Pancreas (tissue), 10 donors: ENCODE results near the gene S100A1. TPM values are rescaled to one million over a fixed set of nuclear protein-coding genes. Genes with fewer than 3 reads are reported as not detected.
"Not testable (repeated sequence)": the region's sequence is repeated elsewhere in the genome, so short reads cannot be mapped to it uniquely, and the experiment has no call there.

Experiments used
- ATAC-seq, 4 donors: fragments of 200-7000 bp; cut with Tn5 transposase; one replicate each; pipeline versions ENCODE4 v1.8.0 to v1.9.1; 2020; ENCODE audit warnings: mild to moderate bottlenecking in 4 of 4, moderate library complexity in 4 of 4
- DNase-seq, 6 donors: peaks; one replicate each; pipeline ENCODE4 v3.0.0-alpha.2; 2020
- FAIRE-seq: peaks from 2 replicates; lab custom pipeline; 2012; peaks lifted over from hg19 to GRCh38; lab: Jason Lieb, UNC
- H3K27ac ChIP-seq, 4 donors: fragments of 200-600 bp; sonication (generic); 1 replicate in 3 of 4; 2 replicates in 1 of 4; pipeline versions ENCODE4 v1.5.0 to v1.8.0; 2020
- H3K27me3 ChIP-seq, 4 donors: fragments of 200-600 bp; one replicate each; pipeline ENCODE4 v1.8.0; 2021
- H3K36me3 ChIP-seq, 3 donors: fragments of 200-600 bp; sonication (generic) in 1 of 3; one replicate each; pipeline versions ENCODE4 v1.5.0 to v1.8.0; 2020 to 2021
- H3K4me1 ChIP-seq, 3 donors: fragments of 200-600 bp; one replicate each; pipeline ENCODE4 v1.8.0; 2021
- H3K4me3 ChIP-seq, 4 donors: fragments of 200-600 bp; sonication (generic) in 2 of 4; one replicate each; pipeline versions ENCODE4 v1.5.0 to v1.8.0; 2020 to 2021
- H3K9me3 ChIP-seq, 4 donors: fragments of 200-600 bp; one replicate each; pipeline ENCODE4 v1.8.0; 2021
- CTCF ChIP-seq, 4 donors: fragments of 200-600 bp; sonication (generic) in 3 of 4; IDR thresholded peaks; one replicate each; pipeline versions ENCODE4 v1.5.0 to v1.8.0; 2021; ENCODE audit warnings: antibody characterized with exemption in 4 of 4
- WGBS, 2 donors: extraction: QIAGEN DNeasy Blood & Tissue Kit; methylation state at CpG; one replicate each; pipeline ENCODE4 v1.1.7; 2013; 5-methylcytosine and 5-hydroxymethylcytosine counted together
- intact Hi-C, 3 donors: fragments of 100-400 bp; cut with DNase I; formaldehyde crosslinking; loops; one replicate each; pipeline versions ENCODE4 v1.11.1 to v1.14.2; 2022
- polyA plus RNA-seq, 2 donors: library from polyadenylated mRNA; stranded (reverse); fragments of 200-250 nt; gene quantifications; one replicate each; pipeline ENCODE4 v1.2.3, GENCODE V29; 2013
- total RNA-seq, 6 donors: library from RNA; stranded (reverse); fragmentation: NEBNext Ultra II Directional in 4 of 6; extraction: Animal tissue kit (Norgen Biotek cat#: 25700) in 4 of 6; gene quantifications; one replicate each; pipeline versions ENCODE4 v1.2.1 to v1.2.4, GENCODE V29; 2021 to 2023
- donor health status: healthy with polysubstance abuse.
- donor health status: DM: no; HTN: no; CAD: no; lungs with moderate emphysema.
- donor health status: DM: no; HTN: no; CAD: no.
- donor health status: control.
- donor health status: control.
- donor health status: Bipolar disorder and iron deficiency.
- donor health status: DM: yes; HTN: yes; CAD: no.
- donor health status: DM: no; HTN: no; CAD: no.
- donor health status: DM: no; HTN: no; CAD: no.
- donor health status: DM: yes; HTN: yes; CAD: no.

Gene S100A1
- total and polyA plus RNA-seq, 8 donors: 1.9 to 14.0 (median 4.0) TPM

- FAIRE-seq (no peak), ATAC-seq (no peak), DNase-seq (peak in 1 of 6 donors; percentile 12)
- intact Hi-C loops: no loop called here
- H3K4me3 ChIP-seq: no peak overlapping the region
- TF ChIP-seq CTCF (IDR thresholded peaks at IDR 0.05): no peak
- H3K4me1 ChIP-seq: peaks cover 12 to 53% (median 39%) of the 10 kb centered on the region in 3 donors
- no peaks in the 10 kb centered on the region for H3K27me3 ChIP-seq
- H3K27ac ChIP-seq: peak overlapping the region in 1 of 4 donors; percentile 0
- 85 to 91% methylated on average over 3 of the region's 3 CpGs for WGBS, 2 donors
- peaks cover 13 to 77% (median 56%) of the 10 kb centered on the region in 3 donors for H3K36me3 ChIP-seq
- no peaks in the 10 kb centered on the region for H3K9me3 ChIP-seq
These were observed 11.0 kb downstream of the S100A1 start for GRCh38 chr1:153639280-153639679.

- Histone ChIP-seq H3K4me1 (peaks cover 12 to 52% (median 39%) of the 10 kb centered on the region in 3 donors), H3K36me3 (peaks cover 13 to 87% (median 63%) of the 10 kb centered on the region in 3 donors)
- ATAC-seq, H3K4me3 ChIP-seq, FAIRE-seq, H3K27ac ChIP-seq, H3K27me3 ChIP-seq, H3K9me3 ChIP-seq, DNase-seq, intact Hi-C loops: not testable (repeated sequence)
- WGBS, 2 donors: 97 to 100% methylated on average over 5 of the region's 5 CpGs
These were observed 12.0 kb downstream of the S100A1 start for GRCh38 chr1:153640213-153640612.

- DNase-seq (no peak), FAIRE-seq (no peak), ATAC-seq (no peak)
- H3K4me3 ChIP-seq: no peak overlapping the region
- no peaks in the 10 kb centered on the region for H3K27me3 ChIP-seq
- H3K9me3 ChIP-seq: no peaks in the 10 kb centered on the region
- no peak for TF ChIP-seq CTCF (IDR thresholded peaks at IDR 0.05)
- peaks cover 13 to 93% (median 67%) of the 10 kb centered on the region in 3 donors for H3K36me3 ChIP-seq
- no peak overlapping the region for H3K27ac ChIP-seq
- peaks cover 12 to 45% (median 36%) of the 10 kb centered on the region in 3 donors for H3K4me1 ChIP-seq
- intact Hi-C loops: no loop called here
- 52 to 65% methylated on average over 6 of the region's 6 CpGs for WGBS, 2 donors
These were observed 12.6 kb downstream of the S100A1 start for GRCh38 chr1:153640861-153641260.

- Histone ChIP-seq H3K27me3 (no peaks in the 10 kb centered on the region), H3K27ac (no peak overlapping the region), H3K9me3 (no peaks in the 10 kb centered on the region), H3K36me3 (peaks cover 13 to 84% (median 65%) of the 10 kb centered on the region in 3 donors), H3K4me1 (peaks cover 6 to 32% (median 24%) of the 10 kb centered on the region in 3 donors), H3K4me3 (no peak overlapping the region)
- FAIRE-seq (no peak), ATAC-seq (no peak), DNase-seq (peak in 1 of 6 donors; percentile 44)
- intact Hi-C loops: no loop called here
- no peak for TF ChIP-seq CTCF (IDR thresholded peaks at IDR 0.05)
- WGBS, 2 donors: 80 to 87% methylated on average over 11 of the region's 11 CpGs
These were observed 13.9 kb downstream of the S100A1 start for GRCh38 chr1:153642161-153642560.

GRCh38 chr1:153643100-153643499 lies 14.9 kb downstream of the S100A1 start:
- intact Hi-C loops: no loop called here
- Histone ChIP-seq H3K27me3 (no peaks in the 10 kb centered on the region), H3K9me3 (no peaks in the 10 kb centered on the region), H3K4me3 (no peak overlapping the region), H3K36me3 (peaks cover 13 to 76% (median 65%) of the 10 kb centered on the region in 3 donors), H3K27ac (peak overlapping the region in 1 of 4 donors; percentile 2), H3K4me1 (peaks cover 3 to 26% (median 17%) of the 10 kb centered on the region in 3 donors)
- 89 to 91% methylated on average over 11 of the region's 11 CpGs for WGBS, 2 donors
- TF ChIP-seq CTCF (IDR thresholded peaks at IDR 0.05): no peak
- DNase-seq (peak in 1 of 6 donors; percentile 45), ATAC-seq (no peak), FAIRE-seq (no peak)
